ENCODE results near the gene TBC1D8.

DNA sequence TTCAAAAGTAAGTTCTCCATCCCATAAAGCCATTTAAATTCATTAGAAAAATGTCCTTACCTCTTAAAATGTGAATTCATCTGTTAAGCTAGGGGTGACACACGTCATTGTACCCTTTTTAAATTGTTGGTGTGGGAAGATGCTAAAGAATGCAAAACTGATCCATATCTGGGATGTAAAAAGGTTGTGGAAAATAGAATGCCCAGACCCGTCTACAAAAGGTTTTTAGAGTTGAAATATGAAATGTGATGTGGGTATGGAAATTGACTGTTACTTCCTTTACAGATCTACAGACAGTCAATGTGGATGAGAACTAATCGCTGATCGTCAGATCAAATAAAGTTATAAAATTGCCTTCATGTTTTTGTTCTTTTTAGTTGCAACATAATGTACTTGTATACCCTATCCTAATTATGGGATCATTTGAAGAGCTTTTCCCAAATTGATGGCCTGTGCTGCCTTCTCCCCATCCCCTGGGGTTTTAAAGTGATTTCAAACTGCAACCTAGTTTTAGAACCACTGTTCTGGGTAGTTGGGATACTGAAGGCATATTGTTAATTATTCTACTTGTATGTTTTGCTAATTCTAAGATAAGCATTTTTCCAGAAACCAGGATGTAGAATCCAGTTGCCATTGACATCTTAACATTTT is 145.0 kb downstream of the TBC1D8 start:
- no peak for TF ChIP-seq CTCF (IDR thresholded peaks at IDR 0.05)
- TF ChIP-seq POLR2A (IDR thresholded peaks at IDR 0.05), result no peak

All from body of pancreas (tissue), 4 donors.